ENCODE measurements around the gene ZIC1. TPM values are rescaled to one million over a fixed set of nuclear protein-coding genes. Genes with fewer than 3 reads are reported as not detected.

Gene ZIC1
- total RNA-seq, 1 experiment from 2014 or later, result not detected

DNA sequence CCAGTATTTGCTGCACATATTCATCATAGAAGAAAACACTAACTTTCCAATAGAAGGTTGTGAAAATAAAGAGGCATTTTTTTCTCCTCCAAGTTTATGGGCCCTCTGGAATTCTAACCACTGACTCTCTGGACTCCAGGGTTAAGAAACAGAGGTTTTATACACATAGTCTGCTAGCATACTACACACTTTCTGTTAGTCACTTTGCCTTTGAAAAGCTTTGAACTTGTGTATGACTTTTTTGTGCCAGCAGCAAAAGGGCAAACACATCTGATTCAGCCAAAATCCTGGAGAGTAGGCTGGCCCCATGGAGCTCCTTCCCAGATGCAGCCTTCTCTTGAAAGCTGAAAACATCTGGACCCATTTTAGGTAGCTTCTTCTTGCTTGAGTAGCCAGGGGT lies 9.1 kb upstream of the ZIC1 start:
- TF ChIP-seq, protein P1, sequence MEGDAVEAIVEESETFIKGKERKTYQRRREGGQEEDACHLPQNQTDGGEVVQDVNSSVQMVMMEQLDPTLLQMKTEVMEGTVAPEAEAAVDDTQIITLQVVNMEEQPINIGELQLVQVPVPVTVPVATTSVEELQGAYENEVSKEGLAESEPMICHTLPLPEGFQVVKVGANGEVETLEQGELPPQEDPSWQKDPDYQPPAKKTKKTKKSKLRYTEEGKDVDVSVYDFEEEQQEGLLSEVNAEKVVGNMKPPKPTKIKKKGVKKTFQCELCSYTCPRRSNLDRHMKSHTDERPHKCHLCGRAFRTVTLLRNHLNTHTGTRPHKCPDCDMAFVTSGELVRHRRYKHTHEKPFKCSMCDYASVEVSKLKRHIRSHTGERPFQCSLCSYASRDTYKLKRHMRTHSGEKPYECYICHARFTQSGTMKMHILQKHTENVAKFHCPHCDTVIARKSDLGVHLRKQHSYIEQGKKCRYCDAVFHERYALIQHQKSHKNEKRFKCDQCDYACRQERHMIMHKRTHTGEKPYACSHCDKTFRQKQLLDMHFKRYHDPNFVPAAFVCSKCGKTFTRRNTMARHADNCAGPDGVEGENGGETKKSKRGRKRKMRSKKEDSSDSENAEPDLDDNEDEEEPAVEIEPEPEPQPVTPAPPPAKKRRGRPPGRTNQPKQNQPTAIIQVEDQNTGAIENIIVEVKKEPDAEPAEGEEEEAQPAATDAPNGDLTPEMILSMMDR (conservative IDR thresholded peaks at IDR 0.05), result no peak
- no peak for TF ChIP-seq EZH2 (IDR thresholded peaks at IDR 0.05; ENCODE audit: low read depth)
- no TSS peak for BruUV-seq (replicated peaks)
- no peak for DNase-seq
- H3K36me3 ChIP-seq (ENCODE audit: low read depth), result no peaks in the 10 kb centered on the region
- intact Hi-C loops (cut with micrococcal nuclease; ENCODE audit: unreplicated experiment), result no loop called here
- no peaks in the 10 kb centered on the region for H4K20me1 ChIP-seq (ENCODE audit: insufficient read depth)
- no peak overlapping the region for H3K27ac ChIP-seq
- H3K79me2 ChIP-seq (ENCODE audit: low read depth), result no peaks in the 10 kb centered on the region
- ChIA-PET CTCF (no interaction called here), POLR2A (ENCODE audit: unreplicated experiment) (no interaction called here)
- no peaks in the 10 kb centered on the region for H3K4me1 ChIP-seq (replicated peaks; ENCODE audit: insufficient read depth)
- no peaks in the 10 kb centered on the region for H3F3A ChIP-seq (ENCODE audit: insufficient read depth, low read depth)
- H3K4me2 ChIP-seq, result no peak overlapping the region
- no peak overlapping the region for H3K4me3 ChIP-seq
- no peaks in the 10 kb centered on the region for H3K27me3 ChIP-seq (ENCODE audit: insufficient read depth, low read depth)
- H2AFZ ChIP-seq, result no peak overlapping the region
- no peaks in the 10 kb centered on the region for H3K9me3 ChIP-seq (ENCODE audit: insufficient read depth, low read depth)
- H3K9me2 ChIP-seq (ENCODE audit: insufficient read depth), result no peaks in the 10 kb centered on the region

DNA sequence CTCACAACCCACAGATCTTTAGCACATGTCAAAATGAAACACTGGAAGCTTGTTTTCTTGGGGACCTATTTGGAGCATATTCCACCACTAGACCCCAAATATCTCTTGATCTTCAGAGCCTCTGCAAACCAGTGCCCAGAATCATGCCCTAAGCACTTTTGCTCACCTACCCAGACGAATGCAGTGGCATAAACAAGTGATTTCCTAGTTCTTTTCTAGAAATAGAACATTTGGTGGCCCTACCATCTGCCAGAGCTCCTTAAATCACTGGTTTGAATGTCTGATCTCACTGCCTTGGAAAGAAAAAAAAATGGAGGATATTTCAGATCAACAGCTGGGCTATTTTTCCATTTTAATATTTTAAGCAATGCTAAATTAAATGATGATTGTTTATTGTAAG lies 8.2 kb upstream of the ZIC1 start:
- H3K27ac ChIP-seq, result no peak overlapping the region
- H3K4me3 ChIP-seq, result no peak overlapping the region
- no peak overlapping the region for H2AFZ ChIP-seq
- no peak for DNase-seq
- H3K79me2 ChIP-seq (ENCODE audit: low read depth), result no peaks in the 10 kb centered on the region
- H3K27me3 ChIP-seq (ENCODE audit: insufficient read depth, low read depth), result no peaks in the 10 kb centered on the region
- CTCF ChIA-PET, result no interaction called here
- H3F3A ChIP-seq (ENCODE audit: insufficient read depth, low read depth), result no peaks in the 10 kb centered on the region
- H3K4me2 ChIP-seq, result no peak overlapping the region
- no peak for TF ChIP-seq EZH2 (IDR thresholded peaks at IDR 0.05; ENCODE audit: low read depth)
- TF ChIP-seq, protein P1 (conservative IDR thresholded peaks at IDR 0.05), result no peak
- intact Hi-C loops (cut with micrococcal nuclease; ENCODE audit: unreplicated experiment), result no loop called here
- H4K20me1 ChIP-seq (ENCODE audit: insufficient read depth), result no peaks in the 10 kb centered on the region
- H3K9me3 ChIP-seq (ENCODE audit: insufficient read depth, low read depth), result no peaks in the 10 kb centered on the region
- no peaks in the 10 kb centered on the region for H3K4me1 ChIP-seq (replicated peaks; ENCODE audit: insufficient read depth)
- no peaks in the 10 kb centered on the region for H3K9me2 ChIP-seq (ENCODE audit: insufficient read depth)
- no TSS peak for BruUV-seq (replicated peaks)
- no peaks in the 10 kb centered on the region for H3K36me3 ChIP-seq (ENCODE audit: low read depth)
- POLR2A ChIA-PET (ENCODE audit: unreplicated experiment), result no interaction called here

- no peak for DNase-seq
- Histone ChIP-seq H3K9me3 (ENCODE audit: insufficient read depth, low read depth) (no peaks in the 10 kb centered on the region), H3K27ac (no peak overlapping the region), H3K79me2 (ENCODE audit: low read depth) (no peaks in the 10 kb centered on the region), H3K4me1 (replicated peaks; ENCODE audit: insufficient read depth) (no peaks in the 10 kb centered on the region), H4K20me1 (ENCODE audit: insufficient read depth) (no peaks in the 10 kb centered on the region), H3K4me3 (no peak overlapping the region), H3K27me3 (ENCODE audit: insufficient read depth, low read depth) (no peaks in the 10 kb centered on the region), H3K4me2 (no peak overlapping the region), H2AFZ (no peak overlapping the region), H3F3A (ENCODE audit: insufficient read depth, low read depth) (no peaks in the 10 kb centered on the region), H3K36me3 (ENCODE audit: low read depth) (no peaks in the 10 kb centered on the region), H3K9me2 (ENCODE audit: insufficient read depth) (no peaks in the 10 kb centered on the region)
- POLR2A ChIA-PET (ENCODE audit: unreplicated experiment), result no interaction called here
- BruUV-seq (replicated peaks), result no TSS peak
- CTCF ChIA-PET, result no interaction called here
- intact Hi-C loops (cut with micrococcal nuclease; ENCODE audit: unreplicated experiment), result no loop called here
- TF ChIP-seq, protein P1 (conservative IDR thresholded peaks at IDR 0.05), result no peak
- TF ChIP-seq EZH2 (IDR thresholded peaks at IDR 0.05; ENCODE audit: low read depth), result no peak
Observed at GRCh38 chr3:147401421-147401820, 7.7 kb upstream of the ZIC1 start.

Measured in PC-9 (cell line).